ENCODE data around the gene ESPNL. TPM values are rescaled to one million over a fixed set of nuclear protein-coding genes. Genes with fewer than 3 reads are reported as not detected.

Gene ESPNL
- total and polyA plus RNA-seq, 9 of the 15 experiments (the other 6 are each of a cell fraction or from before 2014, with no cell fraction given) = 0.03 to 0.09 (median 0.05) TPM; not detected in 3

- DNase-seq (ENCODE audit: extremely low read depth in 1 of 4, low spot score in 3 of 4) (no peak), FAIRE-seq (no peak), ATAC-seq (no peak)
- TF ChIP-seq NR2C1 (IDR thresholded peaks at IDR 0.05) (no peak), NR2C1 (tag; IDR thresholded peaks at IDR 0.05) (no peak), ARNT (IDR thresholded peaks at IDR 0.05) (no peak), ZC3H4 (CRISPR knock-in tag; IDR thresholded peaks at IDR 0.05; ENCODE audit: borderline replicate concordance) (no peak)
- intact Hi-C loops (cut with micrococcal nuclease) = no loop called here
- BruUV-seq (replicated peaks) = no TSS peak
- ChIA-PET POLR2A (interaction anchor here (1.5 kb wide), 1 partner anchor 9 kb away, joined by 4 read pairs; no protein-coding TSS in a partner anchor), CTCF (ENCODE audit: low intra/inter-chr PET ratio) (no interaction called here)
- H3K9me3 ChIP-seq (replicated peaks; ENCODE audit: control insufficient read depth, insufficient read depth, low read depth, low read length) = no peaks in the 10 kb centered on the region
- no peak overlapping the region for H3K9ac ChIP-seq (ENCODE audit: insufficient read depth in 1 of 2, low read depth in 2 of 2, low read length in 2 of 2)
- H4K20me1 ChIP-seq (replicated peaks; ENCODE audit: control insufficient read depth, insufficient read depth, low read length) = no peaks in the 10 kb centered on the region
- peaks cover 63% of the 10 kb centered on the region for H3K36me3 ChIP-seq (ENCODE audit: control insufficient read depth, insufficient read depth, low read length)
- H3K4me2 ChIP-seq (ENCODE audit: insufficient read depth, low read length) = no peak overlapping the region
- H3K27me3 ChIP-seq (ENCODE audit: control insufficient read depth in 2 of 2, insufficient read depth in 2 of 2, low read length in 2 of 2) = no peaks in the 10 kb centered on the region
- no peak overlapping the region for H2AFZ ChIP-seq (ENCODE audit: low read depth, low read length)
- in situ Hi-C loops (cut with MboI) = no loop called here
- H3K9me1 ChIP-seq (ENCODE audit: control insufficient read depth, insufficient read depth, low read length) = no peaks in the 10 kb centered on the region
- peaks cover 4 to 10% of the 10 kb centered on the region in 2 experiments; a peak in 4 of 5 replicates for H3K4me1 ChIP-seq (replicated peaks in 1 of 2; ENCODE audit: control insufficient read depth in 2 of 2, insufficient read depth in 2 of 2, low read length in 2 of 2)
- no peak overlapping the region for H3K4me3 ChIP-seq
- WGBS (ENCODE audit: insufficient coverage, low coverage, missing lambda C conversion rate) = 79% methylated on average over 12 of the region's 18 CpGs
- H3K79me2 ChIP-seq (ENCODE audit: control insufficient read depth, insufficient read depth, low read length) = peaks cover 33% of the 10 kb centered on the region
- no peak overlapping the region for H3K27ac ChIP-seq (ENCODE audit: extremely low read depth, low read depth, low read length)
These were observed 34.9 kb upstream of the ESPNL start for GRCh38 chr2:238065071-238065846.

- intact Hi-C loops (cut with micrococcal nuclease) (no loop called here), in situ Hi-C loops (cut with MboI) (no loop called here)
- peaks cover 68% of the 10 kb centered on the region for H3K36me3 ChIP-seq (ENCODE audit: control insufficient read depth, insufficient read depth, low read length)
- no peak overlapping the region for H3K4me2 ChIP-seq (ENCODE audit: insufficient read depth, low read length)
- no peak overlapping the region for H3K27ac ChIP-seq (ENCODE audit: extremely low read depth, low read depth, low read length)
- no TSS peak for BruUV-seq (replicated peaks)
- ATAC-seq (no peak), FAIRE-seq (no peak), DNase-seq (ENCODE audit: extremely low read depth in 1 of 4, low spot score in 3 of 4) (no peak)
- no peak overlapping the region for H2AFZ ChIP-seq (ENCODE audit: low read depth, low read length)
- H3K79me2 ChIP-seq (ENCODE audit: control insufficient read depth, insufficient read depth, low read length) = peaks cover 29% of the 10 kb centered on the region
- no peaks in the 10 kb centered on the region for H3K9me3 ChIP-seq (replicated peaks; ENCODE audit: control insufficient read depth, insufficient read depth, low read depth, low read length)
- H3K4me1 ChIP-seq (replicated peaks in 1 of 2; ENCODE audit: control insufficient read depth in 2 of 2, insufficient read depth in 2 of 2, low read length in 2 of 2) = peaks cover 3 to 4% of the 10 kb centered on the region in 2 experiments; a peak in 4 of 5 replicates
- ChIA-PET POLR2A (no interaction called here), CTCF (ENCODE audit: low intra/inter-chr PET ratio) (no interaction called here)
- H3K9ac ChIP-seq (ENCODE audit: insufficient read depth in 1 of 2, low read depth in 2 of 2, low read length in 2 of 2) = no peak overlapping the region
- H3K27me3 ChIP-seq (ENCODE audit: control insufficient read depth in 2 of 2, insufficient read depth in 2 of 2, low read length in 2 of 2) = no peaks in the 10 kb centered on the region
- H4K20me1 ChIP-seq (replicated peaks; ENCODE audit: control insufficient read depth, insufficient read depth, low read length) = no peaks in the 10 kb centered on the region
- no peak overlapping the region for H3K4me3 ChIP-seq
- WGBS (ENCODE audit: insufficient coverage, low coverage, missing lambda C conversion rate) = 77% methylated on average over 6 of the region's 9 CpGs
- no peaks in the 10 kb centered on the region for H3K9me1 ChIP-seq (ENCODE audit: control insufficient read depth, insufficient read depth, low read length)
- TF ChIP-seq ZNF263 (CRISPR knock-in tag; IDR thresholded peaks at IDR 0.05; ENCODE audit: borderline replicate concordance) = no peak
- TF ChIP-seq SMARCA4 (IDR thresholded peaks at IDR 0.05) = no peak
- no peak for TF ChIP-seq ZNF184 (CRISPR knock-in tag; IDR thresholded peaks at IDR 0.05)
- no peak for TF ChIP-seq ZNF655 (CRISPR knock-in tag; IDR thresholded peaks at IDR 0.05)
- TF ChIP-seq, protein P1, sequence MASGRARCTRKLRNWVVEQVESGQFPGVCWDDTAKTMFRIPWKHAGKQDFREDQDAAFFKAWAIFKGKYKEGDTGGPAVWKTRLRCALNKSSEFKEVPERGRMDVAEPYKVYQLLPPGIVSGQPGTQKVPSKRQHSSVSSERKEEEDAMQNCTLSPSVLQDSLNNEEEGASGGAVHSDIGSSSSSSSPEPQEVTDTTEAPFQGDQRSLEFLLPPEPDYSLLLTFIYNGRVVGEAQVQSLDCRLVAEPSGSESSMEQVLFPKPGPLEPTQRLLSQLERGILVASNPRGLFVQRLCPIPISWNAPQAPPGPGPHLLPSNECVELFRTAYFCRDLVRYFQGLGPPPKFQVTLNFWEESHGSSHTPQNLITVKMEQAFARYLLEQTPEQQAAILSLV (tag; IDR thresholded peaks at IDR 0.05) = no peak
- no peak for TF ChIP-seq DPF2 (IDR thresholded peaks at IDR 0.05)
- TF ChIP-seq, protein P2, sequence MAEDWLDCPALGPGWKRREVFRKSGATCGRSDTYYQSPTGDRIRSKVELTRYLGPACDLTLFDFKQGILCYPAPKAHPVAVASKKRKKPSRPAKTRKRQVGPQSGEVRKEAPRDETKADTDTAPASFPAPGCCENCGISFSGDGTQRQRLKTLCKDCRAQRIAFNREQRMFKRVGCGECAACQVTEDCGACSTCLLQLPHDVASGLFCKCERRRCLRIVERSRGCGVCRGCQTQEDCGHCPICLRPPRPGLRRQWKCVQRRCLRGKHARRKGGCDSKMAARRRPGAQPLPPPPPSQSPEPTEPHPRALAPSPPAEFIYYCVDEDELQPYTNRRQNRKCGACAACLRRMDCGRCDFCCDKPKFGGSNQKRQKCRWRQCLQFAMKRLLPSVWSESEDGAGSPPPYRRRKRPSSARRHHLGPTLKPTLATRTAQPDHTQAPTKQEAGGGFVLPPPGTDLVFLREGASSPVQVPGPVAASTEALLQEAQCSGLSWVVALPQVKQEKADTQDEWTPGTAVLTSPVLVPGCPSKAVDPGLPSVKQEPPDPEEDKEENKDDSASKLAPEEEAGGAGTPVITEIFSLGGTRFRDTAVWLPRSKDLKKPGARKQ (CRISPR knock-in tag; IDR thresholded peaks at IDR 0.05) = no peak
These were observed 33.9 kb upstream of the ESPNL start for GRCh38 chr2:238066218-238066617.
